Muscle of arm (tissue), 12 donors: ENCODE measurements around the gene DAGLB. TPM values are rescaled to one million over a fixed set of nuclear protein-coding genes. Genes with fewer than 3 reads are reported as not detected.
A peak's percentile ranks its signal among the peaks of the same experiment; 100 is the strongest.

Source experiments
- DNase-seq: peaks from one replicate; pipeline ENCODE4 v3.0.0-alpha.2; 2013
- polyA plus RNA-seq, 12 donors: library from polyadenylated mRNA; unstranded; fragments of 120-200 nt; gene quantifications; one replicate each; pipeline ENCODE4 v1.2.1, GENCODE V29; 2013; ENCODE audit not compliant: insufficient read length in 12 of 12

Gene DAGLB
- polyA plus RNA-seq, 12 donors: 8.4 to 14.3 (median 12.1) TPM; not detected in 1

- DNase-seq: no peak
Measured at GRCh38 chr7:6433784-6434615, 13.8 kb downstream of the DAGLB start.

- no peak for DNase-seq
Measured at GRCh38 chr7:6432781-6433180, 15.0 kb downstream of the DAGLB start.

GRCh38 chr7:6430974-6431373 is 16.8 kb downstream of the DAGLB start:
- no peak for DNase-seq

- DNase-seq: no peak
Measured at GRCh38 chr7:6430271-6430940, 17.3 kb downstream of the DAGLB start.

DNA sequence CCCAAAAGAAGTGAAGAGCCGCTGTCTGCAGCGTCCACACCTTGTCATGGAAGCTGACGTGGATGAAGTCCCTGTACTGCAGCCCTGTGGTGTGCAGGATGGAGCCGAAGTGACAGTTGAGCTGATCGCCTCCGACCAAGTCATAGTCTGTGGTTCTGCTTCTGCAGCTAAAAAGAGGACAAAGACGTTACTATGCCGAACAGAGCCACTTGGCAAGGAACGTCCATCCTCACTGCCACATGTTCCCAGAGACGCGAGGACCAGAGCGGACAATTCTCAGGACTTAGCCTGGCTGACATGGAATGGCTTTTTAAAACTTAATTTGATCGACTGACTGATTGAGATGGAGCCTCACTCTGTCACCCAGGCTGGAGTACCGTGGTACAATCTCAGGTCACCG is 21.8 kb downstream of the DAGLB start:
- DNase-seq: no peak

- no peak for DNase-seq
Measured at GRCh38 chr7:6423942-6424701, 23.6 kb downstream of the DAGLB start.

DNA sequence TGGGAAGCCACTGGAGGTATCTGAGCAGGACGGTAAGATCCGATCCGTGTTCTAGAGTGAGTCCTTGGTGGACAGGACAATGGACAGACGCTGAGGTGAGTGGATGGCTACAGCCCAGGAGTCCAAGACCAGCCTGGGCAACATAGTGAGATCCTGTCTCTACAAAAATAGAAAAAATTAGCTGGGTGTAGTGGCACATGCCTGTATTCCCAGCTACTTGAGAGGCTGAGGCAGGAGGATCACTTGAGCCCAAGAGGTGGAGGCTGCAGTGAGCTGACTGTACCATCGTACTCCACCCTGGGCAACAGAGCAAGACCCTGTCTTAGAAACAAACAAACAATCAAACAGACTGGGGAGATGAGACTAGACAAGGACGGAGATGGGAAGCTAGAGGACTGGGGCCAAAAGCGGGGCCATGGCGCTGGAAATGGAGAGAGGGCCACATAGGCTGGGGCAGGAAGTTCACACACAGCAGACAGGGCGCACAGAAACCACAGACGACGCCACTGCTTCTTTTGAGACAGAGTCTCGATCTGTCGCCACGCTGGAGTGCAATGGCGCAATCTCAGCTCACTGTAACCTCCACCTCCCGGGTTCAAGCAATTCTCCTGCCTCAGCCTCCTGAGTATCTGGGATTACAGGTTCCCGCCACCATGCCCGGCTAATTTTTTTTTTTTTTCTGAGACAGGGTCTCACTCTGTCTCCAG is 24.7 kb downstream of the DAGLB start:
- no peak for DNase-seq

GRCh38 chr7:6422095-6422494 is 25.7 kb downstream of the DAGLB start:
- no peak for DNase-seq

GRCh38 chr7:6420680-6421079 is 27.1 kb downstream of the DAGLB start:
- DNase-seq: no peak

DNA sequence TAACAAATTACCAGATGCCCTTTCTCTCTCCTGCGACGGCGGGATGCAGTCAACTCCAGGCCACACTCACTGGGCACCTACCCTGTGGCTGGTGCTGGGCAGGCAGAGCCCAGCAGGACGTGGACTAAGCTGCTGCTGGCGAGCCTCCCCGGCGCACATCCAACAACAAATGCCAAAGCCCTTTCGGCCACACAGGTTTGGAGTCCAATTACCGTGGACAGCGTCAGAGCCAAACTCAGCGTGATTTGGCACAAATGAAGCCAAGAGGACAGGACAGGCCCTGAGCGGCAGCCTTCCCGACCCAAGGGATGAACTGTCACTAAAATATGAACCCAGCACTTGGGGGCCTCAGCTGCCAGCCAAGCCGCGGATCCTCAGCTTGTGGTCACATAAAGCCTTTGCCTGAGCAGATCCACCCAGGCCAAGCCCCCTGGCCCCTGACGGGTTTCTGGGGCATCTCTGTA is 28.4 kb downstream of the DAGLB start:
- DNase-seq: peak; percentile 47

DNA sequence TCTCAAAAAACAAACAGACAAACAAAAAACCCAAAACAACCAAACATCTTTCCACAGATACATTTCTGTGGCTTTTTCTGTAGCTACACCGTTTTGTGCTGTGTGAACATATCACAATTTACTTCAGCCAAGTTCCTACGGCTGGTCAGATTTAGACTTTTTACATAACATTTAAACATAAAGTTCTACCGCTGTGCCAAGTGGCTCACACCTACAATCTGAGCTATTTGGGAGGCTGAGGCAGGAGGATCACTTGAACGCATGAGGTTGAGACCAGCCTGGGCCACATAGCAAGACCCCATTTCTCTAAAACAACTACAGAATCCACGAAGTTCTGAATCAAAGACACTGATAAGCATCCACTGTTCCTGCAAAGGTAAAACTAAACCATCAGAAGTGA is 30.3 kb downstream of the DAGLB start:
- no peak for DNase-seq

DNA sequence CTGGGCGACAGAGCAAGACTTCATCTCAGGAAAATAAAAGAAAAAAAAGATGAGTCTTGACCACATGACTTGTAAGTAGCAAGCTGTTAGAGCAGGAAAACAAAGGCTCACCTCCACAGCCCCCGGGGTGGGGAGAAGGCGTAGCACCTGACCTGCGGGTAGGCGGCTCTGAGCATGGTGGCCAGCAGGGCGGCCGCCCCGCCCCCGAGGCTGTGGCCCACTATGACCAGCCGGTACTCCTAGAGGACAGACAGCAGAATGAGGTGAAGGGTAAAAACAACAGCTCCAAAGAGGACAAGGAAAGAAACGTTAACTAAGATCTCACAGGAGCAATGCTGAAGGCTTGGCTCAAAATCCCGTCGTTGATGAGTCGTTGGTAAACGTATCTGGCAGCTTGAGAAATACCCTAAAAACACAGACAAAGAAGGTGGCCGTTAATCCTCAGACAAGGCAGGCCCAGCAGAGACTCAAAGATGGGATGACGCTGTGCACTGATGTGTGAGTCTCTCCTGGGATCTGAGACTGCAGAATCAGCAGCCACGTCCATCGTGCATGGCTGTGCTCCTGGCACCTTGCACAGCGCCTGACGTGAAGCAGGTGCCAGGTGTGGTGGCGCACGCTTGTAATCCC is 31.1 kb downstream of the DAGLB start:
- DNase-seq: no peak

DNA sequence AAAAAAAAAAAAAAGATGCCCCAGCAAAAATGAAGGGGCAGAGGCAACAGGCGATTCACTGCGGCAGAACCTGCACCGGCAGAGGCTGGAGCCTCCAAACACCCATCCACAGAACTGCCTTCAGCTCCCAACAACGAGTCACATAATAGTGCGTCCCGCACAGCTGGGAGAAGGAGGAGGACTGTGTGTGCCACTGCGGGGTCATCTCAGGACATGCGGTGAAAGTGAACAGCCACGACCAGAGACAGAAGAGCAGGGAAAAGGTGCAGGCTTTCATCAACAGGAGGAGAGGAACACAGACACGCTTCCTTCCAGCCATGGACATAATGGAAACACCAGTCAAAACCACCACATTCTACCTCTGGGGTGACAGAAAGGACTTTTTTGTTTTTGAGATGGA is 34.1 kb downstream of the DAGLB start:
- no peak for DNase-seq

GRCh38 chr7:6409944-6410693 is 37.6 kb downstream of the DAGLB start:
- no peak for DNase-seq

GRCh38 chr7:6409091-6409490 is 38.7 kb downstream of the DAGLB start:
- no peak for DNase-seq

GRCh38 chr7:6407434-6407833 is 40.3 kb downstream of the DAGLB start:
- no peak for DNase-seq

DNA sequence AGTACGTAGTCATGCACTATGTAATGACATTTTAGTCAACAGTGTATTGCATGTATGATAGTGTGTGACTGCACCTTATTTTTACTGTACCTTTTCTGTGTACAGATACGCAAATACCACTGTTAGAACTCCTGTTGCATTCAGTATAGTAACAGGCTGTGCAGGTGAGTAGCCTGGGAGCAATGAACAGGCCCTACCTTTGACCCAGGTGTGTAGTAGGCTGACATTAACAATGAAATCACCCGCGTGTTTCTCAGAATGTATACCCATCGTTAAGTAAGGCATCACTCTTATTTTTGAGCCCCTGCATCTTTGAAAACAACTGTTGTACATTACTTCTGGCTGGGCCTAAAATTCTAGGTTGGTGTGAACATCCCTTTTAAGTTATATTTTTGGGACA is 41.6 kb downstream of the DAGLB start:
- no peak for DNase-seq

- no peak for DNase-seq
Measured at GRCh38 chr7:6403907-6404306, 43.8 kb downstream of the DAGLB start.

DNA sequence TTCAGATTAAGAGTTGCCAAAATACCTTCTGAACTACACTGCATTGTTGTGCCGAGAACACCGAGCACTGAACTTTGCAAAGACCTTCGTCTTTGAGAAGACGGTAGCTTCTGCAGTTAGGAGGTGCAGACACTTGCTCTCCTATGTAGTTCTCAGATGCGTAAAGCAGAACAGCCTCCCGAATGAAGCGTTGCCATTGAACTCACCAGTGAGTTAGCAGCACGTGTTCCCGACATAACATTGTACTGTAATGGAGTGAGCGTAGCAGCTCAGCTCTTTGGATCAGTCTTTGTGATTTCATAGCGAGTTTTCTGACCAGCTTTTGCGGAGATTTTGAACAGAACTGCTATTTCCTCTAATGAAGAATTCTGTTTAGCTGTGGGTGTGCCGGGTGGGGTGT is 45.0 kb downstream of the DAGLB start:
- DNase-seq: no peak

GRCh38 chr7:6402041-6402440 is 45.7 kb downstream of the DAGLB start:
- no peak for DNase-seq

- no peak for DNase-seq
Measured at GRCh38 chr7:6401536-6401935, 46.2 kb downstream of the DAGLB start.
